ENCODE measurements around the gene FXYD1.

The FXYD1 gene

DNA sequence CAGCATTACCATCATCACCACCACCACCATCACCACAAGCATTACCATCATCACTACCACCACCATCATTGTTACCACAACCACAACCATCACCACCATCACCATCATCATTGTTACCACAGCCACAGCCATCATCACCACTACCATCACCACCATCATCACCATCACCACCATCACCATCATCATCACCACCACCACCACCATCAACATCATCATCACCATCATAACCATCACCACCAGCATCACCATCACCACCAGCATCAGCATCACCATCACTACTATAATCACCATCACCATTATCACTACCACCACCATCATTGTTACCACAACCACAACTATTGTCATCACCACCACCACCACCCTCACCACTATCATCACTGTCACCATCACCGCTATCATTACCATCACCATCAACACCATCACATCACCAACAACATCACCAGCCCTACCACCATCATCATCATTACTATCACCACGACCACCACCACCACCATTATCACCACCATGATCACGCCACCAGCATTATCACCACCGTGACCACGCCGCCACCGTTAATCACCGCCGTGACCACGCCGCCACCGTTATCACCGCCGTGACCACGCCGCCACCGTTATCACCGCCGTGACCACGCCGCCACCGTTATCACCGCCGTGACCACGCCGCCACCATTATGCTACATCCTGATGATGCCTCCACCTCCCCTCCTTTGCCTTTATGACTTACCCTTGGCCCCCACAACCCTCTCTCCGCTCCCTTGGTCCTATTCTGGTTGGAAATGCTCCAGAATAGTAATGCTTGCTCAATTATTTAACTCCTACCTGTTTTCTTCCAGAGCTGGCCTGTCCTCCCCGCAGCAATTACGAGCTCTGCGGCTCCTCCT, 33.0 kb upstream of the FXYD1 start:
- Histone ChIP-seq H3K27me3 (ENCODE audit: insufficient read depth, low read depth, severe bottlenecking) (no peaks in the 10 kb centered on the region), H3K27ac (no peak overlapping the region), H3K36me3 (no peaks in the 10 kb centered on the region), H3K9me3 (ENCODE audit: severe bottlenecking) (peaks cover 4% of the 10 kb centered on the region), H3K4me3 (ENCODE audit: low read depth, low read length) (no peak overlapping the region)
- DNase-seq: no peak
- TF ChIP-seq, protein P1, sequence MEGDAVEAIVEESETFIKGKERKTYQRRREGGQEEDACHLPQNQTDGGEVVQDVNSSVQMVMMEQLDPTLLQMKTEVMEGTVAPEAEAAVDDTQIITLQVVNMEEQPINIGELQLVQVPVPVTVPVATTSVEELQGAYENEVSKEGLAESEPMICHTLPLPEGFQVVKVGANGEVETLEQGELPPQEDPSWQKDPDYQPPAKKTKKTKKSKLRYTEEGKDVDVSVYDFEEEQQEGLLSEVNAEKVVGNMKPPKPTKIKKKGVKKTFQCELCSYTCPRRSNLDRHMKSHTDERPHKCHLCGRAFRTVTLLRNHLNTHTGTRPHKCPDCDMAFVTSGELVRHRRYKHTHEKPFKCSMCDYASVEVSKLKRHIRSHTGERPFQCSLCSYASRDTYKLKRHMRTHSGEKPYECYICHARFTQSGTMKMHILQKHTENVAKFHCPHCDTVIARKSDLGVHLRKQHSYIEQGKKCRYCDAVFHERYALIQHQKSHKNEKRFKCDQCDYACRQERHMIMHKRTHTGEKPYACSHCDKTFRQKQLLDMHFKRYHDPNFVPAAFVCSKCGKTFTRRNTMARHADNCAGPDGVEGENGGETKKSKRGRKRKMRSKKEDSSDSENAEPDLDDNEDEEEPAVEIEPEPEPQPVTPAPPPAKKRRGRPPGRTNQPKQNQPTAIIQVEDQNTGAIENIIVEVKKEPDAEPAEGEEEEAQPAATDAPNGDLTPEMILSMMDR (IDR thresholded peaks at IDR 0.05; ENCODE audit: low read depth, low read length): no peak

DNA sequence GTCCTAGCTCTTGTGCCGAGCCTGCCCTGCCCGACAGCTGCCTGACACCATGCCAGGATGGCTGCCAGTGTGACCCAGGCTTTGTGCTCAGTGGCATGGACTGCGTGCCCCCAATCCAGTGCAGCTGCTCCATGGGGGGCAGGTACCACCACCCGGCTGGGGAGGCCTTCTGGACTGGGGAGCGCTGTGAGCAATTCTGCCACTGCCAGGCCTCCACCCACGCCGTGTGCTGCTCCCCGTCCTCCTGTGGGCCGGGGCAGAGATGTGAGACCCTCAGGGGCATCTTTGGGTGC, 32.4 kb upstream of the FXYD1 start:
- no peak overlapping the region for H3K27ac ChIP-seq
- no peaks in the 10 kb centered on the region for H3K36me3 ChIP-seq
- DNase-seq: no peak
- H3K9me3 ChIP-seq (ENCODE audit: severe bottlenecking): peaks cover 4% of the 10 kb centered on the region
- H3K27me3 ChIP-seq (ENCODE audit: insufficient read depth, low read depth, severe bottlenecking): no peaks in the 10 kb centered on the region
- TF ChIP-seq, protein P1 (IDR thresholded peaks at IDR 0.05; ENCODE audit: low read depth, low read length): no peak
- H3K4me3 ChIP-seq (ENCODE audit: low read depth, low read length): no peak overlapping the region

DNA sequence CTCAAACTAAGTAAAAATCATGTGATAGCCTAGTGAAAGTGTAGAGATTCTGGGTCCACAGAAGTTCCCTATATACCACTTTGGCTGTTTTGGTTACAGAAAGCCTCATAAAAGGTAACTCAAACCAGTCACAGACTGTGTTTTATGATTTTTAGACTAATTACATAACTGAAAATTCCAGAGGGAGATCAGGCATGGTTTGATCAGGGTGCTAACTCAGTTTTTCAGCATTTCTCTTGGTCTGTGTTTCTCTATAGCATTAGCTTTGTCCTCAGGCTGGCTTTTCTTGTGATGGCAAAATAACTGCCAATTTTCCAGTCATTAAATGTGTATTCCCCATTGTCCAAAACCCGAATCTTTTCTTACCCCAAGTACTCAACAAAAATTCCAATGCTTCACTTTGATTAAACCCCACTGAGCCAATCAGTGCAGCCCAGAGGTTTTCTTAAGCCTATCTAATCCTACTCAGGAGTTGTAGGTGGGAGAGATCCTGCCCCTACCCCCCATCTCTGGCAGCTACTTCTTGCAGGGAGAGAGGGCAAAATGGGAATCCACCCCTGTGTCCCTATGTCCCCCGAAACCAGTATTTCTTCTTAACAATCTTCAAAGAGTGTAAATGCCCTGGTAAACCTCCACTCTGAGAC, 31.6 kb upstream of the FXYD1 start:
- Histone ChIP-seq H3K9me3 (ENCODE audit: severe bottlenecking) (peaks cover 4% of the 10 kb centered on the region), H3K27ac (no peak overlapping the region), H3K36me3 (no peaks in the 10 kb centered on the region), H3K4me3 (ENCODE audit: low read depth, low read length) (no peak overlapping the region), H3K27me3 (ENCODE audit: insufficient read depth, low read depth, severe bottlenecking) (no peaks in the 10 kb centered on the region)
- TF ChIP-seq, protein P1 (IDR thresholded peaks at IDR 0.05; ENCODE audit: low read depth, low read length): no peak
- no peak for DNase-seq

DNA sequence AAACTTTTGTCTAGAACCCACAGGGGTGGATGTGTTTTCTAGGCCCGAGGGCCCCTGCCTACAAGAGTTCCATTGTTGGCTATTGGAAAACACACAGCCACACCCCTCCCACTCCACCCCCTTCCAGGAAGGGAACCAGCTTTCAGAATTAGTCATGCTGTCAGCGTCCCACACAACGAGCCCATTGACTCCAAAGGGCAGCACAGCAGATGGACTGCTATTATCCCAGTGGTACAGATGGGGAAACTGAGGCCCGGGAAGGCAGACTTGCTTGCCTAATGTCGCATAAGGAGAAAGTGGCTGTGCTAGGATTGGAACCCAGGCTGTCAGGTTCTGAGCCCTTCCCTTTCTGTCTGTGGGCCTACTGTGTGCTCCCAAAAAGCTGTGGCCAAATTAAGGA, 31.1 kb upstream of the FXYD1 start:
- H3K36me3 ChIP-seq: no peaks in the 10 kb centered on the region
- no peak overlapping the region for H3K4me3 ChIP-seq (ENCODE audit: low read depth, low read length)
- TF ChIP-seq, protein P1 (IDR thresholded peaks at IDR 0.05; ENCODE audit: low read depth, low read length): no peak
- no peak for DNase-seq
- H3K9me3 ChIP-seq (ENCODE audit: severe bottlenecking): peaks cover 4% of the 10 kb centered on the region
- H3K27me3 ChIP-seq (ENCODE audit: insufficient read depth, low read depth, severe bottlenecking): no peaks in the 10 kb centered on the region
- no peak overlapping the region for H3K27ac ChIP-seq

DNA sequence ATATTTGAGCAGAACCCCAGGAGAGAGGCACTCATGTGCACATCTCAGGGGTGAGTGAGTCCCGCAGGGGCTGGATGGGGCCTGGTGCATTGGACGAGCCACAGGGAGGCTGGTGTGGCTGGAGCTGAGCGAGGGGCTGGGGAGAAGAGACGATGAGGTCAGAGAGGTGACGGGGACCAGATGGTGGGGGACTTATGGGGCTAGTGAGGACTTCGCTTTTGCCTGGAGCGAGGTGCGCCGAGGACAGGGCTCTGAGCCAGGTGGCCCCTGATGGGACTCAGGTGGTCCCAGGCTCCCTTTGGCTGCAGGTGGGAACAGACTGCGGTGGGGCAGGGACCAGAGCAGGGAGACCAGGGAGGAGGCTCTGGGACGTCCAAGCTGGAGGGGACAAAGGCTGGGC, 29.9 kb upstream of the FXYD1 start:
- peak; percentile 63 for DNase-seq
- no peaks in the 10 kb centered on the region for H3K36me3 ChIP-seq
- peak overlapping the region; percentile 67 for H3K27ac ChIP-seq
- H3K4me3 ChIP-seq (ENCODE audit: low read depth, low read length): no peak overlapping the region
- TF ChIP-seq, protein P1 (IDR thresholded peaks at IDR 0.05; ENCODE audit: low read depth, low read length): no peak
- H3K9me3 ChIP-seq (ENCODE audit: severe bottlenecking): peaks cover 4% of the 10 kb centered on the region
- no peaks in the 10 kb centered on the region for H3K27me3 ChIP-seq (ENCODE audit: insufficient read depth, low read depth, severe bottlenecking)

Measured in WERI-Rb-1 (cell line).